ENCODE data around the gene SPEF2. TPM values are rescaled to one million over a fixed set of nuclear protein-coding genes. Genes with fewer than 3 reads are reported as not detected.

SPEF2 gene
- polyA plus RNA-seq, 2 donors, result 0.69 to 1.4 TPM

GRCh38 chr5:35685161-35685560 lies 67.5 kb downstream of the SPEF2 start:
- H3K9me3 ChIP-seq (ENCODE audit: control insufficient read depth in 2 of 2, insufficient read depth in 1 of 2, low read depth in 1 of 2, low read length in 1 of 2), result no peaks in the 10 kb centered on the region
- no peaks in the 10 kb centered on the region for H3K4me1 ChIP-seq (ENCODE audit: control insufficient read depth in 2 of 2, insufficient read depth in 2 of 2, low read length in 1 of 2)
- H3K27me3 ChIP-seq (ENCODE audit: control insufficient read depth in 1 of 2, insufficient read depth in 2 of 2, low read length in 2 of 2), result no peaks in the 10 kb centered on the region
- no peak overlapping the region for H3K27ac ChIP-seq (ENCODE audit: low read depth in 2 of 2, low read length in 1 of 2)
- no peak overlapping the region for H3K4me3 ChIP-seq (ENCODE audit: low read depth in 1 of 2, low read length in 2 of 2)
- no peaks in the 10 kb centered on the region for H3K36me3 ChIP-seq (ENCODE audit: control insufficient read depth in 2 of 2, insufficient read depth in 2 of 2, low read length in 1 of 2)
- WGBS, 2 donors, result 85 to 86% methylated on average over 1 of the region's 1 CpG

- Histone ChIP-seq H3K27ac (ENCODE audit: low read depth in 2 of 2, low read length in 1 of 2) (no peak overlapping the region), H3K4me1 (ENCODE audit: control insufficient read depth in 2 of 2, insufficient read depth in 2 of 2, low read length in 1 of 2) (no peaks in the 10 kb centered on the region), H3K9me3 (ENCODE audit: control insufficient read depth in 2 of 2, insufficient read depth in 1 of 2, low read depth in 1 of 2, low read length in 1 of 2) (no peaks in the 10 kb centered on the region), H3K4me3 (ENCODE audit: low read depth in 1 of 2, low read length in 2 of 2) (no peak overlapping the region), H3K27me3 (ENCODE audit: control insufficient read depth in 1 of 2, insufficient read depth in 2 of 2, low read length in 2 of 2) (no peaks in the 10 kb centered on the region), H3K36me3 (ENCODE audit: control insufficient read depth in 2 of 2, insufficient read depth in 2 of 2, low read length in 1 of 2) (no peaks in the 10 kb centered on the region)
- 81 to 82% methylated on average over 2 of the region's 2 CpGs for WGBS, 2 donors
These were observed 70.3 kb downstream of the SPEF2 start for GRCh38 chr5:35687961-35688360.

DNA sequence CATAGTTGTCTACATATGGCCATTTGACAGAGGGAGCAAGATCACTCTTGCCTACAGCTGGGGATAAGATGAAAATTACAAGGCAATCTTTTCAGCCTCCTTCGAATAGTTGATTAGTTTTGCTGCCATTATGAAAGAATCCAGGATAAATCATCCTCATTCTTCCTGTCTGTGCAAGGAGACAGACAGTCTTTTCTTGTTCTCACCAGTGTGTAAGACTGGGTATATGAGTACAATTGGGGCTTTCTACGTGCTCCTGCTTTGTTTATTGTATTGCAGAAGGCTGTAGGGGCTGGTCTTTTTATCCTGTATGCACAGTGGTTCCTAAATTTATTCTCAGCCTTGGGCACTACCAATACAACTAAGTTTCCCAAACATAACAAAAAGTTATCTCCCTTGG lies 76.8 kb downstream of the SPEF2 start:
- Histone ChIP-seq H3K9me3 (ENCODE audit: control insufficient read depth in 2 of 2, insufficient read depth in 1 of 2, low read depth in 1 of 2, low read length in 1 of 2) (no peaks in the 10 kb centered on the region), H3K36me3 (ENCODE audit: control insufficient read depth in 2 of 2, insufficient read depth in 2 of 2, low read length in 1 of 2) (no peaks in the 10 kb centered on the region), H3K4me3 (ENCODE audit: low read depth in 1 of 2, low read length in 2 of 2) (no peak overlapping the region), H3K27me3 (ENCODE audit: control insufficient read depth in 1 of 2, insufficient read depth in 2 of 2, low read length in 2 of 2) (no peaks in the 10 kb centered on the region), H3K27ac (ENCODE audit: low read depth in 2 of 2, low read length in 1 of 2) (no peak overlapping the region), H3K4me1 (ENCODE audit: control insufficient read depth in 2 of 2, insufficient read depth in 2 of 2, low read length in 1 of 2) (no peaks in the 10 kb centered on the region)
- 49 to 66% methylated on average over 2 of the region's 2 CpGs for WGBS, 2 donors

- 85 to 90% methylated on average over 4 of the region's 4 CpGs for WGBS, 2 donors
- H3K36me3 ChIP-seq (ENCODE audit: control insufficient read depth in 2 of 2, insufficient read depth in 2 of 2, low read length in 1 of 2), result no peaks in the 10 kb centered on the region
- no peaks in the 10 kb centered on the region for H3K9me3 ChIP-seq (ENCODE audit: control insufficient read depth in 2 of 2, insufficient read depth in 1 of 2, low read depth in 1 of 2, low read length in 1 of 2)
- no peaks in the 10 kb centered on the region for H3K27me3 ChIP-seq (ENCODE audit: control insufficient read depth in 1 of 2, insufficient read depth in 2 of 2, low read length in 2 of 2)
- H3K27ac ChIP-seq (ENCODE audit: low read depth in 2 of 2, low read length in 1 of 2), result no peak overlapping the region
- no peak overlapping the region for H3K4me3 ChIP-seq (ENCODE audit: low read depth in 1 of 2, low read length in 2 of 2)
- no peaks in the 10 kb centered on the region for H3K4me1 ChIP-seq (ENCODE audit: control insufficient read depth in 2 of 2, insufficient read depth in 2 of 2, low read length in 1 of 2)
These were observed 80.6 kb downstream of the SPEF2 start for GRCh38 chr5:35698047-35698808.

GRCh38 chr5:35707659-35708058 lies 90.0 kb downstream of the SPEF2 start:
- Histone ChIP-seq H3K9me3 (ENCODE audit: control insufficient read depth in 2 of 2, insufficient read depth in 1 of 2, low read depth in 1 of 2, low read length in 1 of 2) (peaks cover 0 to 2% of the 10 kb centered on the region in 2 donors), H3K27me3 (ENCODE audit: control insufficient read depth in 1 of 2, insufficient read depth in 2 of 2, low read length in 2 of 2) (no peaks in the 10 kb centered on the region), H3K36me3 (ENCODE audit: control insufficient read depth in 2 of 2, insufficient read depth in 2 of 2, low read length in 1 of 2) (no peaks in the 10 kb centered on the region), H3K4me3 (ENCODE audit: low read depth in 1 of 2, low read length in 2 of 2) (no peak overlapping the region), H3K27ac (ENCODE audit: low read depth in 2 of 2, low read length in 1 of 2) (no peak overlapping the region), H3K4me1 (ENCODE audit: control insufficient read depth in 2 of 2, insufficient read depth in 2 of 2, low read length in 1 of 2) (no peaks in the 10 kb centered on the region)
- WGBS, 2 donors, result 82 to 93% methylated on average over 1 of the region's 1 CpG

DNA sequence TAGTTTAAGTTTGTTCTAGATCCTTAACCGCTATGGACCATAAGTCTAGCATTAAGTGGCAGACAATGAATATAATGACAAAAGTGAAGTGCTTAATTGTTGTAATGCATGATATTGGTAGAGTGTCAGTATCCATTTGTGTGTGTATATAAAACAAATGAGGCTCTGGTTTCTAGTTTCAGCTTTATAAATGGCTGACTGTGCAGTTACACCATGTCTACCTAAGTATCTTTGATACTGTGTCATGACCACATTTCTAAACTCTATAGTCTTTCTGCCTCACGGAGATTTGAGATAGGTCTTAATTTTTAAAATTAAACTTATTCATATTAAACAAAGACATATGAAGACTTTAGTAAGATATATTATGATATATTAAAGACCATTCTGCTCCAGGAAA lies 92.0 kb downstream of the SPEF2 start:
- Histone ChIP-seq H3K27ac (ENCODE audit: low read depth in 2 of 2, low read length in 1 of 2) (no peak overlapping the region), H3K27me3 (ENCODE audit: control insufficient read depth in 1 of 2, insufficient read depth in 2 of 2, low read length in 2 of 2) (no peaks in the 10 kb centered on the region), H3K4me3 (ENCODE audit: low read depth in 1 of 2, low read length in 2 of 2) (no peak overlapping the region), H3K9me3 (ENCODE audit: control insufficient read depth in 2 of 2, insufficient read depth in 1 of 2, low read depth in 1 of 2, low read length in 1 of 2) (peaks cover 0 to 2% of the 10 kb centered on the region in 2 donors), H3K36me3 (ENCODE audit: control insufficient read depth in 2 of 2, insufficient read depth in 2 of 2, low read length in 1 of 2) (no peaks in the 10 kb centered on the region), H3K4me1 (ENCODE audit: control insufficient read depth in 2 of 2, insufficient read depth in 2 of 2, low read length in 1 of 2) (no peaks in the 10 kb centered on the region)
- WGBS, 2 donors, result 97 to 98% methylated on average over 2 of the region's 2 CpGs

- H3K4me3 ChIP-seq (ENCODE audit: low read depth in 1 of 2, low read length in 2 of 2), result no peak overlapping the region
- WGBS, 2 donors, result 73 to 74% methylated on average over 5 of the region's 5 CpGs
- no peak overlapping the region for H3K27ac ChIP-seq (ENCODE audit: low read depth in 2 of 2, low read length in 1 of 2)
- H3K4me1 ChIP-seq (ENCODE audit: control insufficient read depth in 2 of 2, insufficient read depth in 2 of 2, low read length in 1 of 2), result no peaks in the 10 kb centered on the region
- no peaks in the 10 kb centered on the region for H3K27me3 ChIP-seq (ENCODE audit: control insufficient read depth in 1 of 2, insufficient read depth in 2 of 2, low read length in 2 of 2)
- H3K36me3 ChIP-seq (ENCODE audit: control insufficient read depth in 2 of 2, insufficient read depth in 2 of 2, low read length in 1 of 2), result no peaks in the 10 kb centered on the region
- no peaks in the 10 kb centered on the region for H3K9me3 ChIP-seq (ENCODE audit: control insufficient read depth in 2 of 2, insufficient read depth in 1 of 2, low read depth in 1 of 2, low read length in 1 of 2)
These were observed 100.1 kb downstream of the SPEF2 start for GRCh38 chr5:35717718-35718117.

DNA sequence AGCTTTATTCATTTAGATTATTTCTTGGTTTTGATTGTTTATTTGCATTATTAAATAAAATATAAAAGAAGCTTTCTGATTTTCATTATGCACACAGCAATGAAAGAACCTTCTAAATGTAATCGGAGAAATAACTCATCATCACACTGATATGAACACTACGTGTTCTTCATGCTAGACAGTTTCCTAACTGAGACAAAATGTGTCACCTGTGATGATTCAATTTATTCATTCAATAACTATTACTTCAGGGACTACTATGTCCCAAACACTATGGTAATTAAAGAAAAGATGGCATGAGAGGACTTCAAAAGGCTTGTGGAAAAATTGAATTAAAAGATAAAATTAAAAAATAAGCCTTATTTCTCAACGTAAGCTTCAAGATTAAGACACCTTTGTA lies 118.1 kb downstream of the SPEF2 start:
- Histone ChIP-seq H3K4me1 (ENCODE audit: control insufficient read depth in 2 of 2, insufficient read depth in 2 of 2, low read length in 1 of 2) (no peaks in the 10 kb centered on the region), H3K9me3 (ENCODE audit: control insufficient read depth in 2 of 2, insufficient read depth in 1 of 2, low read depth in 1 of 2, low read length in 1 of 2) (no peaks in the 10 kb centered on the region), H3K27ac (ENCODE audit: low read depth in 2 of 2, low read length in 1 of 2) (no peak overlapping the region), H3K36me3 (ENCODE audit: control insufficient read depth in 2 of 2, insufficient read depth in 2 of 2, low read length in 1 of 2) (no peaks in the 10 kb centered on the region), H3K4me3 (ENCODE audit: low read depth in 1 of 2, low read length in 2 of 2) (no peak overlapping the region), H3K27me3 (ENCODE audit: control insufficient read depth in 1 of 2, insufficient read depth in 2 of 2, low read length in 2 of 2) (no peaks in the 10 kb centered on the region)
- WGBS, 2 donors, result 89 to 92% methylated on average over 3 of the region's 3 CpGs

GRCh38 chr5:35736280-35736679 lies 118.6 kb downstream of the SPEF2 start:
- Histone ChIP-seq H3K4me3 (ENCODE audit: low read depth in 1 of 2, low read length in 2 of 2) (no peak overlapping the region), H3K27ac (ENCODE audit: low read depth in 2 of 2, low read length in 1 of 2) (no peak overlapping the region), H3K9me3 (ENCODE audit: control insufficient read depth in 2 of 2, insufficient read depth in 1 of 2, low read depth in 1 of 2, low read length in 1 of 2) (no peaks in the 10 kb centered on the region), H3K36me3 (ENCODE audit: control insufficient read depth in 2 of 2, insufficient read depth in 2 of 2, low read length in 1 of 2) (no peaks in the 10 kb centered on the region), H3K27me3 (ENCODE audit: control insufficient read depth in 1 of 2, insufficient read depth in 2 of 2, low read length in 2 of 2) (no peaks in the 10 kb centered on the region), H3K4me1 (ENCODE audit: control insufficient read depth in 2 of 2, insufficient read depth in 2 of 2, low read length in 1 of 2) (no peaks in the 10 kb centered on the region)

- WGBS, 2 donors, result 55 to 60% methylated on average over 5 of the region's 5 CpGs
- Histone ChIP-seq H3K27me3 (ENCODE audit: control insufficient read depth in 1 of 2, insufficient read depth in 2 of 2, low read length in 2 of 2) (no peaks in the 10 kb centered on the region), H3K9me3 (ENCODE audit: control insufficient read depth in 2 of 2, insufficient read depth in 1 of 2, low read depth in 1 of 2, low read length in 1 of 2) (no peaks in the 10 kb centered on the region), H3K4me3 (ENCODE audit: low read depth in 1 of 2, low read length in 2 of 2) (no peak overlapping the region), H3K27ac (ENCODE audit: low read depth in 2 of 2, low read length in 1 of 2) (no peak overlapping the region), H3K36me3 (ENCODE audit: control insufficient read depth in 2 of 2, insufficient read depth in 2 of 2, low read length in 1 of 2) (no peaks in the 10 kb centered on the region), H3K4me1 (ENCODE audit: control insufficient read depth in 2 of 2, insufficient read depth in 2 of 2, low read length in 1 of 2) (no peaks in the 10 kb centered on the region)
These were observed 123.6 kb downstream of the SPEF2 start for GRCh38 chr5:35741126-35741716.
